Endothelial cell (in vitro differentiated cells): ENCODE data around the gene GTPBP10. TPM values are rescaled to one million over a fixed set of nuclear protein-coding genes. Genes with fewer than 3 reads are reported as not detected.

Source experiments
- DNase-seq: peaks from one replicate; pipeline ENCODE4 v3.0.0; 2021; ENCODE audit warnings: low spot score
- H3K27ac Mint-ChIP-seq: one replicate; pipeline ENCODE4 v1.8.0; 2021; ENCODE audit warnings: mixed read lengths, inconsistent platforms; ENCODE audit not compliant: unreplicated experiment
- H3K27me3 Mint-ChIP-seq: one replicate; pipeline ENCODE4 v1.8.0; 2021; ENCODE audit warnings: mild to moderate bottlenecking, moderate library complexity, mixed read lengths, inconsistent platforms; ENCODE audit not compliant: unreplicated experiment
- H3K36me3 Mint-ChIP-seq: one replicate; pipeline ENCODE4 v1.8.0; 2021; ENCODE audit warnings: mild to moderate bottlenecking, low read depth, mixed read lengths, inconsistent platforms; ENCODE audit not compliant: unreplicated experiment
- H3K4me1 Mint-ChIP-seq: one replicate; pipeline ENCODE4 v1.8.0; 2021; ENCODE audit warnings: mild to moderate bottlenecking, mixed read lengths, inconsistent platforms; ENCODE audit not compliant: unreplicated experiment
- H3K4me3 Mint-ChIP-seq: one replicate; pipeline ENCODE4 v1.8.0; 2021; ENCODE audit warnings: mild to moderate bottlenecking, mixed read lengths, inconsistent platforms; ENCODE audit not compliant: unreplicated experiment
- H3K9me3 Mint-ChIP-seq: one replicate; pipeline ENCODE4 v1.8.0; 2021; ENCODE audit warnings: mixed read lengths, inconsistent platforms; ENCODE audit not compliant: unreplicated experiment
- CTCF ChIP-seq: fragments of 200-600 bp; sonication (generic); IDR thresholded peaks from one replicate; pipeline ENCODE4 v1.5.0; 2021; ENCODE audit warnings: antibody characterized with exemption; ENCODE audit not compliant: unreplicated experiment
- long read RNA-seq: library from polyadenylated mRNA; unstranded; transcript quantifications from one replicate; pipeline ENCODE4 v2.0.0, GENCODE V29; 2020; ENCODE audit not compliant: unreplicated experiment
- total RNA-seq: library from RNA; stranded (reverse); fragmentation: NEBNext Ultra II Directional; extraction: Animal tissue kit (Norgen Biotek cat#: 25700); gene quantifications from one replicate; pipeline ENCODE4 v1.2.1, GENCODE V29; 2021; ENCODE audit not compliant: unreplicated experiment

Gene GTPBP10
- total RNA-seq, result 21.6 TPM
- long read RNA-seq, full-length matches to known transcripts, result 2 of 2 reads
- long read RNA-seq, partial matches to known transcripts, result 0 of 2 reads
- long read RNA-seq, other reads (novel, unspliced or antisense), result 0 of 2 reads

DNA sequence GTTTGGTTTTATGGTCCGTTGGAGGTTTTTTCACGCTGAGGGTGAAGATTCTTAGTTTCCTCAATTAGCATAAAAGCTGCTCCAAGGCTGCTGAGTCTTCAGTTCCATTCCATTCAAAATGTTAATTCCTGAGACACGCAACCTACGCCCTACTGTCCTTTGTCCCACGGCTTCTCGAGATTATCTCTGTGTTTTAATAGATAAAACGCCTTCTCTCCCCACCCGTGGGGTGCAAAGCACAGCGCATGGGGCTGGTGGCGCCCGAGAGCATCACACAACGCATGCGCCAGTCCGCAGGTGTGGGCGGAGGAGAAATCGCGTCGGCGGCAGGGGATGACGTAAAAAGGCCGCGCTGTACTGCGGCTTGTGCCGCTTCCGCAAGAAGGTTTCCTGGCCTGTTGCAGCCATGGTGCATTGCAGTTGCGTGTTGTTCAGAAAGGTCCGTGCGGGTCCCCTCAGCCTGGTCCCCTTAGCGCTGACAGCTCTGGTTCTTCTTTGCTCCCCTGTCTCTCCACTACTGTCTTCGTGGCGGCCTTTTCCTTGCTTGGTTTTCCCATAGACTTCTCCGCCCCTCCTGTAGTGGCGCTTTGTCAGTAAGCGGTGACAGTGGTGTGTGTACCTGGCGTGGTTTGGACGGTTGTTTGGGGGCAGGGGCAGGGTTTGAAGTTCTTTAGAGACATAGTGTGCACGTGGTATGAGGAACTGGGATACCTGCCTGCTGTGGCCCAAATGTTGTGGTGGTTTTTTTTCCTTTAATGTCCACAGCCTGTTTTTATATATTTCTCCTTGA is at the start of gene GTPBP10:
Gene GTPBP10 (plus strand): TSS at position 381 of the 790 bp plus-strand sequence. CDS start 26 bp downstream, at position 407.
- peaks cover 8% of the 10 kb centered on the region for H3K27me3 Mint-ChIP-seq
- peak within 1 kb of the TSS; percentile 97 for H3K4me3 Mint-ChIP-seq
- H3K9me3 Mint-ChIP-seq, result no peaks in the 10 kb centered on the region
- no peak for TF ChIP-seq CTCF
- peak; percentile 91 for DNase-seq
- peaks cover 5% of the 10 kb centered on the region for H3K36me3 Mint-ChIP-seq
- peaks cover 12% of the 10 kb centered on the region for H3K4me1 Mint-ChIP-seq
- peak within 1 kb of the TSS; percentile 97 for H3K27ac Mint-ChIP-seq

GRCh38 chr7:90298145-90299038 is 48.1 kb upstream of the GTPBP10 start:
- no peak for DNase-seq
- no peaks in the 10 kb centered on the region for H3K9me3 Mint-ChIP-seq
- H3K4me3 Mint-ChIP-seq, result no peak overlapping the region
- peaks cover 2% of the 10 kb centered on the region for H3K27me3 Mint-ChIP-seq
- H3K4me1 Mint-ChIP-seq, result peaks cover 2% of the 10 kb centered on the region
- no peak for TF ChIP-seq CTCF
- peaks cover 2% of the 10 kb centered on the region for H3K36me3 Mint-ChIP-seq
- H3K27ac Mint-ChIP-seq, result no peak overlapping the region

DNA sequence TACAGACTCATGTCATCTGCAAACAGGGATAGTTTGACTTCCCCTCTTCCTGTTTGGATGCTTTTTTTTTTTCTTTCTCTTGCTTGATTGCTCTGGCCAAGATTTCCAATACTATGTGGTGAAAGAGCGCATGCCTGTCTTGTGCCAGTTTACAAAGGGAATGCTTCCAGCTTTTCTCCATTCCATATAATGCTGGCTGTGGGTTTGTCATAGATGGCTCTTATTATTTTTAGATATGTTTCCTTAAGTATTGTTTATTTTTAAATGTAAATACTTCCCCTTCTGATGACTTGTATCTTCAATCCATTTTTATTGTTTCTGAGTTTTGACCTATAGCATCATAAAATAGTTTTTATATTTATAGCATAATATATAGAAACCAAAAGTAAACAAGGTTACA is 43.3 kb upstream of the GTPBP10 start:
- DNase-seq, result no peak
- H3K9me3 Mint-ChIP-seq, result no peaks in the 10 kb centered on the region
- peaks cover 2% of the 10 kb centered on the region for H3K4me1 Mint-ChIP-seq
- no peaks in the 10 kb centered on the region for H3K36me3 Mint-ChIP-seq
- H3K27ac Mint-ChIP-seq, result no peak overlapping the region
- H3K27me3 Mint-ChIP-seq, result peaks cover 2% of the 10 kb centered on the region
- no peak for TF ChIP-seq CTCF
- no peak overlapping the region for H3K4me3 Mint-ChIP-seq

GRCh38 chr7:90309872-90310271 is 36.6 kb upstream of the GTPBP10 start:
- no peaks in the 10 kb centered on the region for H3K9me3 Mint-ChIP-seq
- no peaks in the 10 kb centered on the region for H3K36me3 Mint-ChIP-seq
- no peak for DNase-seq
- no peak for TF ChIP-seq CTCF
- no peak overlapping the region for H3K27ac Mint-ChIP-seq
- no peak overlapping the region for H3K4me3 Mint-ChIP-seq
- H3K27me3 Mint-ChIP-seq, result no peaks in the 10 kb centered on the region
- H3K4me1 Mint-ChIP-seq, result no peaks in the 10 kb centered on the region
